HepG2 (cell line): Measurements from ENCODE around the gene NUP85. TPM values are rescaled to one million over a fixed set of nuclear protein-coding genes. Genes with fewer than 3 reads are reported as not detected.

ENCODE experiments used
- ATRX ChIP-seq: sonication (generic); formaldehyde crosslinking; IDR thresholded peaks from 2 replicates; pipeline ENCODE4 v1.4.0; 2020; ENCODE audit warnings: missing genetic modification reagents, borderline replicate concordance
- CEBPB ChIP-seq: IDR thresholded peaks from 2 replicates; pipeline ENCODE4 v1.6.1; 2011; ENCODE audit warnings: low read depth, low read length, improper control_type of control experiment, borderline replicate concordance
- DPF2 ChIP-seq: sonication (generic); formaldehyde crosslinking; IDR thresholded peaks from 2 replicates; pipeline ENCODE4 v1.4.0; 2020; ENCODE audit warnings: mild to moderate bottlenecking, low read depth, missing genetic modification reagents, borderline replicate concordance
- ETV5 ChIP-seq: IDR thresholded peaks from 2 replicates; pipeline ENCODE4 v1.6.1; 2018; ENCODE audit warnings: missing biosample characterization, missing genetic modification reagents, inconsistent platforms, borderline replicate concordance
- KDM5B ChIP-seq: sonication (generic); formaldehyde crosslinking; IDR thresholded peaks from 2 replicates; pipeline ENCODE4 v1.4.0; 2020; ENCODE audit warnings: missing genetic modification reagents, mild to moderate bottlenecking, borderline replicate concordance
- MLLT10 ChIP-seq: sonication (generic); formaldehyde crosslinking; IDR thresholded peaks from 2 replicates; pipeline ENCODE4 v1.4.0; 2020; ENCODE audit warnings: missing genetic modification reagents
- NCOA1 ChIP-seq: sonication (generic); formaldehyde crosslinking; IDR thresholded peaks from 2 replicates; pipeline ENCODE4 v1.9.0; 2021; ENCODE audit warnings: missing genetic modification reagents
- NCOA5 ChIP-seq: sonication (generic); formaldehyde crosslinking; IDR thresholded peaks from 2 replicates; pipeline ENCODE4 v1.4.0; 2020; ENCODE audit warnings: missing genetic modification reagents
- PHB2 ChIP-seq: fragments of 450-650 bp; IDR thresholded peaks from 2 replicates; pipeline ENCODE4 v1.6.1; 2018; ENCODE audit not compliant: partially characterized antibody
- RXRB ChIP-seq: IDR thresholded peaks from 2 replicates; pipeline ENCODE4 v1.6.1; 2016; ENCODE audit warnings: borderline replicate concordance, missing genetic modification reagents, missing compliant biosample characterization
- SP2 ChIP-seq: sonication (generic); formaldehyde crosslinking; IDR thresholded peaks from 2 replicates; pipeline ENCODE4 v1.5.1; 2020; ENCODE audit warnings: mild to moderate bottlenecking, missing genetic modification reagents
- TAF15 ChIP-seq: fragments of 200-400 bp; formaldehyde crosslinking; IDR thresholded peaks from one replicate; pipeline ENCODE4 v1.6.1; 2018; ENCODE audit warnings: mild to moderate bottlenecking, low read depth, low read length; ENCODE audit not compliant: poor library complexity, severe bottlenecking
- TCF7 ChIP-seq: sonication (generic); IDR thresholded peaks from 2 replicates; pipeline ENCODE4 v1.6.1; 2016; ENCODE audit warnings: antibody characterized with exemption, low read depth
- XRCC5 ChIP-seq: fragments of 200-400 bp; formaldehyde crosslinking; optimal IDR thresholded peaks from 2 replicates; pipeline ENCODE3; 2017; ENCODE audit warnings: mild to moderate bottlenecking, low read length
- ZNF296 ChIP-seq: sonication (generic); formaldehyde crosslinking; conservative IDR thresholded peaks from 2 replicates; pipeline ENCODE4 v1.5.0; 2020; ENCODE audit warnings: mild to moderate bottlenecking, missing genetic modification reagents
- ZNF329 ChIP-seq: sonication (generic); formaldehyde crosslinking; IDR thresholded peaks from 2 replicates; pipeline ENCODE4 v1.9.0; 2021; ENCODE audit warnings: low read depth, mild to moderate bottlenecking, missing genetic modification reagents
- ZNF550 ChIP-seq: sonication (generic); formaldehyde crosslinking; IDR thresholded peaks from 2 replicates; pipeline ENCODE4 v1.4.0; 2020; ENCODE audit warnings: mild to moderate bottlenecking, missing genetic modification reagents, borderline replicate concordance
- ZNF556 ChIP-seq: sonication (generic); formaldehyde crosslinking; IDR thresholded peaks from 2 replicates; pipeline ENCODE4 v1.4.0; 2020; ENCODE audit warnings: mild to moderate bottlenecking, missing genetic modification reagents, borderline replicate concordance
- ZNF775 ChIP-seq: sonication (generic); formaldehyde crosslinking; IDR thresholded peaks from 2 replicates; pipeline ENCODE4 v1.4.0; 2020; ENCODE audit warnings: missing genetic modification reagents, mild to moderate bottlenecking, moderate library complexity, borderline replicate concordance
- ZSCAN25 ChIP-seq: sonication (generic); formaldehyde crosslinking; IDR thresholded peaks from 2 replicates; pipeline ENCODE4 v1.8.0; 2022; ENCODE audit warnings: mild to moderate bottlenecking, missing genetic modification reagents
- polyA plus RNA-seq, 8 experiments: library from polyadenylated mRNA; depleted of rRNA in 3 of 8; stranded (reverse) in 7 of 8; unstranded in 1 of 8; fragments of >200 nt; fragmentation: Illumina TruSeq in 4 of 8; extraction: Trizol in 4 of 8; gene quantifications; 2 replicates each; pipeline versions ENCODE4 v1.2.1 to v1.2.3, GENCODE V29; 2011 to 2016; ENCODE audit warnings: low read depth in 4 of 8, missing spikeins in 1 of 8, mixed read lengths in 1 of 8; ENCODE audit not compliant: insufficient read depth in 1 of 8
- total RNA-seq, 5 experiments: library from RNA; depleted of rRNA; stranded (reverse); fragments of >200 nt; fragmentation: Illumina TruSeq; extraction: Trizol; gene quantifications; 2 replicates each; pipeline ENCODE4 v1.2.3, GENCODE V29; 2016; ENCODE audit warnings: low read depth in 1 of 5
- TF ChIP-seq, protein P1 (sequence below): sonication (generic); formaldehyde crosslinking; conservative IDR thresholded peaks from 2 replicates; pipeline ENCODE4 v1.4.0; 2020; ENCODE audit warnings: missing genetic modification reagents
- TF ChIP-seq, protein P2 (sequence below): IDR thresholded peaks from 2 replicates; pipeline ENCODE4 v1.6.1; 2016
- TF ChIP-seq, protein P3 (sequence below): sonication (generic); formaldehyde crosslinking; IDR thresholded peaks from 2 replicates; pipeline ENCODE4 v1.5.0; 2020; ENCODE audit warnings: missing genetic modification reagents
- TF ChIP-seq, protein P4 (sequence below): sonication (generic); formaldehyde crosslinking; IDR thresholded peaks from 2 replicates; pipeline ENCODE4 v1.5.1; 2020; ENCODE audit warnings: missing genetic modification reagents, mild to moderate bottlenecking, borderline replicate concordance

The NUP85 gene
- total and polyA plus RNA-seq, 2 of the 13 experiments (the other 11 are each of a cell fraction or from before 2014, with no cell fraction given): 89.1 to 124 TPM

DNA sequence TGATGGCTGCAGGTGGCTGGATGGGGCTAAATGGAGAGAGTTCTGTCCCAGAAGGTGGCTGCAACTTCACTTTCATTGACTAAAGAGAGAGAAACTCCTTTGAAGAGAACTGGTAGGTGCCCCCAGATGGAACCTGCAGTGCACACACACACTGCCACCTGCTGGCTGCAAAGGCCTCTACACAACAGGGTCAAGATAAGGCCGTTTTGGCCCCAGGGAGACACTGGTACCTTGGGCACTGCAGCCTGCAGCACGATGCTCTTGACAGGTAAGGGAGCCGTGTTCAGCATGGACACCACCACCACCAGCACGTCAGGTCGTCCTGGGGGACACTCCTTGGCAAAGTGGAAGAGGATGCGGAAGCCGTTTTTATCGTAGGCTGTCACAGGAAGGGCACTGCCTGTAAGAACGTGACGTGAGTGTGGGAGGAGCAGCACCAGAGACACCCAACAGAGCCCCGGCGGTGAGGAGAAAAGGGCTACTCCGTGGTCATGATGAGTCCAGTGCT lies 33.3 kb downstream of the NUP85 start (continued):
- no peak for TF ChIP-seq MLLT10 (CRISPR knock-in tag)
- TF ChIP-seq TCF7: no peak
- TF ChIP-seq CEBPB: no peak
- peak; percentile 77; the same call in 1 of the 2 replicates for TF ChIP-seq KDM5B
- no peak for TF ChIP-seq ZNF329
- no peak for TF ChIP-seq ZSCAN25 (CRISPR knock-in tag)
- TF ChIP-seq ZNF775: no peak
- TF ChIP-seq, protein P1, sequence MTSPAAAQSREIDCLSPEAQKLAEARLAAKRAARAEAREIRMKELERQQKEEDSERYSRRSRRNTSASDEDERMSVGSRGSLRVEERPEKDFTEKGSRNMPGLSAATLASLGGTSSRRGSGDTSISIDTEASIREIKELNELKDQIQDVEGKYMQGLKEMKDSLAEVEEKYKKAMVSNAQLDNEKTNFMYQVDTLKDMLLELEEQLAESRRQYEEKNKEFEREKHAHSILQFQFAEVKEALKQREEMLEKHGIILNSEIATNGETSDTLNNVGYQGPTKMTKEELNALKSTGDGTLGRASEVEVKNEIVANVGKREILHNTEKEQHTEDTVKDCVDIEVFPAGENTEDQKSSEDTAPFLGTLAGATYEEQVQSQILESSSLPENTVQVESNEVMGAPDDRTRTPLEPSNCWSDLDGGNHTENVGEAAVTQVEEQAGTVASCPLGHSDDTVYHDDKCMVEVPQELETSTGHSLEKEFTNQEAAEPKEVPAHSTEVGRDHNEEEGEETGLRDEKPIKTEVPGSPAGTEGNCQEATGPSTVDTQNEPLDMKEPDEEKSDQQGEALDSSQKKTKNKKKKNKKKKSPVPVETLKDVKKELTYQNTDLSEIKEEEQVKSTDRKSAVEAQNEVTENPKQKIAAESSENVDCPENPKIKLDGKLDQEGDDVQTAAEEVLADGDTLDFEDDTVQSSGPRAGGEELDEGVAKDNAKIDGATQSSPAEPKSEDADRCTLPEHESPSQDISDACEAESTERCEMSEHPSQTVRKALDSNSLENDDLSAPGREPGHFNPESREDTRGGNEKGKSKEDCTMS: no peak
- TF ChIP-seq ZNF550 (CRISPR knock-in tag): no peak
- no peak for TF ChIP-seq ETV5
- TF ChIP-seq XRCC5: peak; percentile 97
- no peak for TF ChIP-seq ZNF296 (CRISPR knock-in tag)
- 0 out of 2 replicates have a peak, but pooled peaks have one; percentile 33 for TF ChIP-seq NCOA1
- TF ChIP-seq, protein P2, sequence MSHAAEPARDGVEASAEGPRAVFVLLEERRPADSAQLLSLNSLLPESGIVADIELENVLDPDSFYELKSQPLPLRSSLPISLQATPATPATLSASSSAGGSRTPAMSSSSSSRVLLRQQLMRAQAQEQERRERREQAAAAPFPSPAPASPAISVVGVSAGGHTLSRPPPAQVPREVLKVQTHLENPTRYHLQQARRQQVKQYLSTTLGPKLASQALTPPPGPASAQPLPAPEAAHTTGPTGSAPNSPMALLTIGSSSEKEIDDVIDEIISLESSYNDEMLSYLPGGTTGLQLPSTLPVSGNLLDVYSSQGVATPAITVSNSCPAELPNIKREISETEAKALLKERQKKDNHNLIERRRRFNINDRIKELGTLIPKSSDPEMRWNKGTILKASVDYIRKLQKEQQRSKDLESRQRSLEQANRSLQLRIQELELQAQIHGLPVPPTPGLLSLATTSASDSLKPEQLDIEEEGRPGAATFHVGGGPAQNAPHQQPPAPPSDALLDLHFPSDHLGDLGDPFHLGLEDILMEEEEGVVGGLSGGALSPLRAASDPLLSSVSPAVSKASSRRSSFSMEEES (CRISPR knock-in tag): no peak
- TF ChIP-seq, protein P3, sequence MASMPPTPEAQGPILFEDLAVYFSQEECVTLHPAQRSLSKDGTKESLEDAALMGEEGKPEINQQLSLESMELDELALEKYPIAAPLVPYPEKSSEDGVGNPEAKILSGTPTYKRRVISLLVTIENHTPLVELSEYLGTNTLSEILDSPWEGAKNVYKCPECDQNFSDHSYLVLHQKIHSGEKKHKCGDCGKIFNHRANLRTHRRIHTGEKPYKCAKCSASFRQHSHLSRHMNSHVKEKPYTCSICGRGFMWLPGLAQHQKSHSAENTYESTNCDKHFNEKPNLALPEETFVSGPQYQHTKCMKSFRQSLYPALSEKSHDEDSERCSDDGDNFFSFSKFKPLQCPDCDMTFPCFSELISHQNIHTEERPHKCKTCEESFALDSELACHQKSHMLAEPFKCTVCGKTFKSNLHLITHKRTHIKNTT (CRISPR knock-in tag): no peak
- TF ChIP-seq NCOA5 (CRISPR knock-in tag): no peak
- no peak for TF ChIP-seq PHB2
- TF ChIP-seq TAF15: no peak
- TF ChIP-seq, protein P4, sequence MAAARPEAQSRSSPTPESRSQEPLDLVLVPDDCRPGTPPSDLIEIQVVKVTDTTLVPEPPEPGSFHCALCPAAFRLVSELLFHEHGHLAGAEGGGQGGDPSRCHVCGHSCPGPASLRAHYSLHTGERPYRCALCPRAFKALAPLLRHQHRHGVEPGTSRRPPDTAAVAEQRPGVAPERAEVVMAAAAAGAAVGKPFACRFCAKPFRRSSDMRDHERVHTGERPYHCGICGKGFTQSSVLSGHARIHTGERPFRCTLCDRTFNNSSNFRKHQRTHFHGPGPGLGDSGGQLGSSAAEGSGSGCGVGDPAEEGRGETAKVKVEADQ (CRISPR knock-in tag): no peak
- TF ChIP-seq DPF2 (CRISPR knock-in tag): no peak
- no peak for TF ChIP-seq ZNF556 (CRISPR knock-in tag)
- TF ChIP-seq RXRB: peak; percentile 47; the same call in 1 of the 2 replicates
- no peak for TF ChIP-seq ATRX (CRISPR knock-in tag)
- no peak for TF ChIP-seq SP2 (CRISPR knock-in tag)
